HCEC 1CT (cell line): ENCODE measurements around the gene PSMB4.
"Not testable (repeated sequence)": the region's sequence is repeated elsewhere in the genome, so short reads cannot be mapped to it uniquely, and the experiment has no call there.

ENCODE experiments used
- DNase-seq: peaks from one replicate; pipeline ENCODE4 v3.0.0-alpha.2; 2017

Gene PSMB4

DNA sequence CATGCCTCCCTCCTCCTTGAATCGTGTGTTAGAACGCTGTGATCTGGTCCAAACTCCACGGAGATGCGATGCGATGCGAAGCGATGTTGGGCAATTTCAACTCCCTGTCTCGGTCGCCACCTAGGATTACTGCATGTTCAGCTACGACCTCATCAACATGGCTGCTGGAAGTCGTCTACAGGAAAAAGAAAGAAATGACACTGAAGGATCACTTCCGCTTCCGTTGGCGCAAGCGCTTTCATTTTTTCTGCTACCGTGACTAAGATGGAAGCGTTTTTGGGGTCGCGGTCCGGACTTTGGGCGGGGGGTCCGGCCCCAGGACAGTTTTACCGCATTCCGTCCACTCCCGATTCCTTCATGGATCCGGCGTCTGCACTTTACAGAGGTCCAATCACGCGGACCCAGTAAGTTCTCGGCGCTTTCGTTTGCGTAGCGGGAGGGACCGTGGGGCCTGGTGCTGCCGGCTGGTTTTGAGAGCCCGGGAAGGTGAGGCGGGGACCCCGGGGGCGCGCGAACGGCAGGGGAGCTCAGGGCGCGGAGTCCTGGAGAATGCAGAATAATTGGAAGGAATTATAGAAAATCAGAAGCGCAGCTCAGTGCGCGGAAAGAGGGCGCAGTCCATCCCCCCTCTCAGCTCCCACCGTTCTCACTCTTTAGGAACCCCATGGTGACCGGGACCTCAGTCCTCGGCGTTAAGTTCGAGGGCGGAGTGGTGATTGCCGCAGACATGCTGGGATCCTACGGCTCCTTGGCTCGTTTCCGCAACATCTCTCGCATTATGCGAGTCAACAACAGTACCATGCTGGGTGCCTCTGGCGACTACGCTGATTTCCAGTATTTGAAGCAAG is at the start of gene PSMB4:
Gene PSMB4 (plus strand): TSS at position 250 of the 848 bp plus-strand sequence. CDS start 15 bp downstream, at position 265.
- peak; percentile 93 for DNase-seq

DNA sequence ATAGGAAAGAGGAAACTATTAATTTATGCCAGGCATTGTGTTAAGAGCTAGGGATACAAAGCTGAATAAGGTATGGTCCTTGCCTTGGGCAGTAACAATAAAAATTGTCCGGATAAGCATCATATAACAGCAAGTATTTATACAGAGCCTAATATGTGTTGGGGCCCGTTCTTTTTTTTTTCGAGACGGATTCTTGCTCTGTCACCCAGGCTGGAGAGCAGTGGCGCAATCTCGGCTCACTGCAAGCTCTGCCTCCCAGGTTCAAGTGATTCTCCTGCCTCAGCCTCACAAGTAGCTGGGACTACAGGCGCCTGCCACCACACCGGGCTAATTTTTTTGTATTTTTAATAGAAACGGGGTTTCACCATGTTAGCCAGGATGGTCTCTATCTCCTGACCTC is 49.0 kb upstream of the PSMB4 start:
- DNase-seq, result not testable (repeated sequence)

DNA sequence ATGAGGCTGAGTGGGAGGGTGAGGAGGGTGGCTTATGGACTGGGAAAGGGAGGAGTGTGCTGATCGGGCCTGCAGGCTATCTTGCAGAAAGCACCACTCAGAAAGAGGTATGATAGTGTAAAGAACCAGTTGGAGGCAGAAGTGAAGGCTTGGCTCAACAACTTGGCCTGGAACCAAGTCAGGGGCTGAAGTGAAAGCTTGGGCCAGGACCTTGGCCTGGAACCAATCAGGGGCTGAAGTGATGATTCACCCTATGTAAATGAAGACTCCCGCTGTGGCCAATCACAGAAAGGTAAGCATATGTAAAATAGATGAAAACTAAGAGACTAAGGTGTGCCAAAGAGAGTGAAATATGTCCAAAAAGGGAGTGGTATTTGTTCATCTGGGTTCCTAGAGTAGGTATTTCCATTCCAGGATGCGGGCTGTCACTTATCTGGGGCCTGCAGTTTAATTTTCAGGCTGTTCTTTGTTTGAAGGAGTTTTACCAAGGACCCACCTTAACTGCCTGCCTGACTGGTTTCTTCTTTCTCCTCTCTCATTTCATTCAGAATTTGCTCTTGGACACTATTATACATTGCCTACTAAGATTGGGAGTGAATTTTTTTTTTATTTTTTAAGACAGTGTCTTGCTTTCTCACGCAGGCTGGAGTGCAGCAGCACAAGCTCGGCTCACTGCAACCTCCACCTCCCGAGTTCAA is 47.2 kb upstream of the PSMB4 start:
- DNase-seq, result no peak

DNA sequence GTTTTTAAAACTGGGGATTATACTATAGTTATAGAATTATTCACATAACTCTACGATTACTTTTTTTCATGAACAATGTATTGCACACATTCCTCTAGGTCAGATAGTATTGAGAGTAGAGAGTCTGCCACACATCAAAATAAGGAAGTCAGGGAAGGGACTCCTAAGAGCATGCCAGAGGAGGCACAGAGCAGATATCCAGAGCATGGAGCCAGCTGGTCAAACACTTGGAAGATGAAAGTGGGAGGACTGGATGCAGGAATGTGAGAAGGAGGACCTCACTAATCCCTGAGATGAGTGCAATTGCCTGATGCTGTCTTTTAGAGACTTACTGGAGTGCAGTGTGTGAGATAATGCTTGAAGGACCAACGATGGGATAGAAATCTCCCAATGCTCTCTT is 42.7 kb upstream of the PSMB4 start:
- no peak for DNase-seq

DNA sequence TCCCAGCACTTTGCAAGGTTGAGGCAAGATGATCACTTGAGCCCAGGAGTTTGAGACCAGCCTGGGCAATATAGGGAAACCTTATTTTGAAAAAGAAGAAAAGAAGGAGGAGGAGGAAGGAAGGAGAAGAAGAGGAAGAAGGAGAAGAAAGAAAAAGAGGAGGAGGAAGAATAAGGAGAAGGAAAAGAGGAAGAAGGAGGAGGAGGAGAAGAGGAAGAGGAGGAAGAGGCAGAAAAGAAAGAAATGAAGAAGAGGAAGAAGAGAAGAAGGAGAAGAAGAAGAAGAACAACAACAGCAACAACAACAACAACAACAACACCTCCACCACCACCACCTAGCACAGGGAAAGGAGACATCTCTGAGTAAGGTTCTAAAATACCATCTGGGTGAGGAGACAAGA is 37.5 kb upstream of the PSMB4 start:
- DNase-seq, result no peak

DNA sequence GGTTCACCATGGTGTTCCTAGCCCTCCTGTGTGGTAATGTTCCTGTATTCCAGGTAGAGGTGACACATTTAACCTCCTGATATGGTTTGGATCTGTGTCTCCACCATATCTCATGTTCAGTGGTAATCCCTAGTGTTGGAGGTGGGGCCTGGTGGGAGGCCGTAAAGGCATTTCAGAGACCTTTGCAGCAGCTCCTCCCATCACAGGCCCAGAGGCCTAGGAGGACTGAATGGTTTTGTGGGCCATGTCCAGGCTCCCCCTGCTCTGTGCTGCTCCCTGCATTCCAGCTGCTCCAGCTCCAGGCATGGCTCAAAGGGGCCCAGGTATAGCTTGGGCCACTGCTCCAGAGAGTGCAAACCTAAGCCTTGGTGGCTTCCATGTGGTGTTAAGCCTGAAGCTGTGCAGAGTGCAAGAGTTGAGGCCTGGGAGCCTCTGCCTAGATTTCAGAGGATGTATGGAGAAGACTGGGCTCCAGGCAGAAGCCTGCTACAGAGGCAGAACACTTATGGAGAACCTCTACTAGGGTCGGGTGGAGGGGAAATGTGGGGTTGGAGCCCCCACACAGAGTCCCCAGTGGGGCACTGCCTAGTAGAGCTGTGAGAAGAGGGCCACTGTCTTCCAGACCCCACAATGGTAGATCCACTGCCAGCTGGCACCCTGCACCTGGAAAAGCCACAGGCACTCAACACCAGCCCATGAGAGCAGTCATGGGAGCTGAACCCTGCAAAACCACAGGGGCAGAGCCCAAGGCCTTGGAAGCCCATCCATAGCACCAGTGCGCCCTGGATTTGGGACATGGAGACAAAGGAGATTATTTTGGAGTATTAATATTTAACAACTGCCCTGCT is 36.8 kb upstream of the PSMB4 start:
- DNase-seq, result no peak

DNA sequence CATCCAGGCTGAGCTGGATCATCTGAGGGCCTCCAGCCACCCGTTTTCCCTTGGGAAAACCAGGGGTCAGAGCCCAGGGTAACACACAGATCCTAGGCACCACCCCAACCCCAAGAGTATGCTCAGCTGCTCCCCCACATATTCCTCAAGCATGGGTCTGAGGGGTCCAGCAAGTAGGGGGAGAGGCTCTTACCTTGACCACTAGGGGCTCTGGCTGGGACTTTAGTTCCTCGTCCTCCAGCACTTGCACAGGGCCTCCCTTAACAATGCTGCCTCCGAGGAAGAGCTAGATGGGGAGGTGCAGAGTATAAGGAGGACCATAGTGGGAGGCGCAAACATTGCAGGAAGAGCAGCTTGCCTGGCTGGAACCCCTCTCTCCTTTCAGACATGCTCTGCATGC is 34.4 kb upstream of the PSMB4 start:
- no peak for DNase-seq

DNA sequence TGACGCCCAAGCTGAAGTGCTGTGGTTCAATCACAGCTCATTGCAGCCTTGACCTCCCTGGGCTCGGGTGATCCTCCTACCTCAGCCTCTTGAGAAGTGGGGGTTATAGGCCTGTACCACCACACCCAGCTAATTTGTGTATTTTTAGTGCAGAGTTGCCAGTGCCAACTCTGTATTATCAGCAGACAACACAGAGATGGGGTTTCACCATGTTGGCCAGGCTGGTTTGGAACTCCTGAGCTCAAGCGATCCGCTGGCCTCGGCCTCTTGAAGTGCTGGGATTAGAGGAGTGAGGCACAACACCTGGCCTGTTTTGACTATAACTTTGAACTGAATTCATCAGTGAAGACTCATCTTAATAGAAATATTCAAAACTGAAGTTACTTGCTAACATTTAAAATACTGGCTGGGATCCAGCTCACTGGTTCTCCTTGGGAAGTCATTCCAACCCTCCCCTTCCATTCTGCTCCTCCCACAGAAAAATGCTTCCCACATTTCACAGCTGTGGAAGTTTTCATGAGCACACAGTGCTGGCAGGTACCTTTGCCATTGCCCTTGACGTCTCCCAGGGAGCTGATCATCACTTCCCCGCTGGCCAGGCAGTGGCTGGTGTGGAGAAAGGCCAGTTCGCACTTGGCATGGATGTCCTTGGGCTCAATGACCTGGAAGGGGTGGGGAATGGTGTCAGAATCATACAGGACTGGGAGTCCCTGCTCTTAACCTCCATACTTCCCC is 31.5 kb upstream of the PSMB4 start:
- no peak for DNase-seq

DNA sequence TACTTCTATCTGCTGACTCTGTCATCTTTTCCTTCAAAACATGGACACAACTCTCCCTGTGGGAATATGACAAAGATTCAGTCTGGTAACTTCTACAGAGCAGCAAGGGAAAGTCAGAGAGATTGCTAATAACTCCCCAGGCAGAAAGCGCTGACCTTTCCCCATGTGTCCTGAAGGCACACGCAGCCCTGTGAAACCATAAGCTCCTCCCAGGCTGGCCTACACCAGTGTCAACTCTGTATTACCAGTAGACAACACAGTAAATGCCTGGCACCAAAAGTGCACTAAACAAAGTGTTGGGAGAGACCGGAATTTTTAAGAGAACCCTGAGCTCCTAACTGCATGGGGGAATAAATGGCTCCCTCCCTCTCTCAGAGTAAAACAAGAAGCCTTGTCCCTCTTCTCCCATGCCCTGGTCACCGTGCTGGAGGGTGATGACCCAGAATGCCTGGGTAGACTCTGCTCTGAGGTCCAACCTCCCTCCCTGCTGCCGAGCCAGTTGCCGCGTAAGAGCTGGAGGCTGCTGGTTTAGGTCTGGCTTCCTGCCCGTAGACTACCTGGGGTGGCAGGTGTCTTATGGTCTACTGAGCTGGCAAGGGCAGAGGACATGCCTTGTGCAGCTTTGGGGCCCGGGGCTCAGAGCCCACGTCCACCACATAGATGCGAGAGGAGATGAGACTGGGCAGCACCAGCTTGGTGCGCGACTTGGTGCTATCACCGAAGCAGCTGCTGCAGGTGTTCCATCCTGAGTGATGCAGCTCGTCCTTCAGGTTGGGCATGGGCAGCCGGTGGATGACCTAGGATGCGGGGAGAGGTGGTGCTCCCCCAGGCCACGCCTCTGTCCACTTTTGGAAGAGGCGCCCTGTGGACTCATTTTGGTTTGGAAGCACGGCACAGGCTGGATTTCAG is 30.7 kb upstream of the PSMB4 start:
- no peak for DNase-seq

DNA sequence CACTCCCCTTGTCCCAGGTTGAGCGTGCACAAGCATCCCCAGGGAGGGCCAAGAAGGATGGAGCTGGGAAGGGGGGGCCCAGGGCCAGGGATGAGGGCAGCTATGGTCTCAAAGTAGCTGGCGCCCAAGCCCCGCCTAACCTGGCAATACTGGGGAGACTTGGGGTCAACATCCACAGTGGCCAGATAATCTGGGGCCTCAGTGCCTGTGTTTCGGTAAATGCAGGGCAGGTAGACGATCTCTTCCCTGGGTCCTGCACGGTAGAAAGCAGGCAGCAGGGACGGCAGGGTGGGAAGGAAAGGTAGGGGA is 30.1 kb upstream of the PSMB4 start:
- no peak for DNase-seq

DNA sequence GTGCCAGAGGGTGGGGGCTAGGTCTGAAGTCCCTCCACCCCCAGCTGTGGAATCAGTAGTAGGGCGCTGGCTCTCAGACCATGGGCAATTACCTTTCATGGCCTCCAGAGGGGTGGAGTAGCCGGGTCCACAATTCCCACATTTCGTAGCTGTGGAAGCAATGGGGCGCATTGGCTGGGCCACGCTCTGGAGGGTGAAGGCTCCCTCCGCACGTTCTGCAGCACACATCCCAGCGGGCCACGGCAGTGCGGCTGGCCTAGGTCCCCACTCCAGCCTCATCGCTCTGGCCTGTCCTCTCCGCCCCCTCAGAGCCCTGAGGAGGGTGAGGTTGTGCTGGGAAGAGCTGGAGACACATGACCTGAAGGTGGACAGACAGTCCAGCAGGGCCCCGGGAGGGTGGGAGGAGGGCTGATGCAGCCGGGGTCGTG is 29.7 kb upstream of the PSMB4 start:
- DNase-seq, result no peak

DNA sequence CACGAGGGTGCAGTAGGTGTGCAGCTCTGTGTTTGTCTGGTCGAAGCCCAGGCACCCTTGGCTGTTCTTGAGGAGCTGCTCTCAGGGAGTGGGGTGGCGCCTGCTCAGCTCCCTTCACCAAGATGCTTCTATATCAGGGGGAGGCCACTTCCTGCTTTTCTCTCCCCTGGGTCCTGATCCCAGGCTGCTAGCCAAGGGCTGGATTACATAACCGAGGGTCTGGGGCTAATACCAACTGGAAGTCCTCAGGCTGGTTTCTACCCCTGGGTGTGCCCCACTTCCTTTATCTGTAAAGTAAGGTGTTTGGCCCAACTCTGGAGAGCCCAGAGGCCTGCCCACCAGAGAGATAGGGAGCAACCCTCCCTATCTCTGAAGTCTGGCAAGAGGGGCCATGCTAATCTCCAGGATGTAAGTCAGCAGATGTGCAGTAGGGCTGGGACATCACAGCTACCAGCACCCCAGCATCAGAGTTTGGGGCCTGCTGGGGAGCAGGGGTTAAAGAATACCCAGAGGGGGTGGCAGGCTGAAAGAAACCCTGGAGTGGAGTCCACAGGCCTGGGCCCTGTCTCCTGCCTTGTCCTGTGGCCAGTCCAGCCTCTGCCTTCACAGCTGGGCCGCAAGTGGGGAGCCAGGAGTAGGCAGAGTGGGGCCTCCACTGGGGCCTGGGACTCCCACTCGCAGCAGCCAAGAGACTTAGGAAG is 29.0 kb upstream of the PSMB4 start:
- no peak for DNase-seq

DNA sequence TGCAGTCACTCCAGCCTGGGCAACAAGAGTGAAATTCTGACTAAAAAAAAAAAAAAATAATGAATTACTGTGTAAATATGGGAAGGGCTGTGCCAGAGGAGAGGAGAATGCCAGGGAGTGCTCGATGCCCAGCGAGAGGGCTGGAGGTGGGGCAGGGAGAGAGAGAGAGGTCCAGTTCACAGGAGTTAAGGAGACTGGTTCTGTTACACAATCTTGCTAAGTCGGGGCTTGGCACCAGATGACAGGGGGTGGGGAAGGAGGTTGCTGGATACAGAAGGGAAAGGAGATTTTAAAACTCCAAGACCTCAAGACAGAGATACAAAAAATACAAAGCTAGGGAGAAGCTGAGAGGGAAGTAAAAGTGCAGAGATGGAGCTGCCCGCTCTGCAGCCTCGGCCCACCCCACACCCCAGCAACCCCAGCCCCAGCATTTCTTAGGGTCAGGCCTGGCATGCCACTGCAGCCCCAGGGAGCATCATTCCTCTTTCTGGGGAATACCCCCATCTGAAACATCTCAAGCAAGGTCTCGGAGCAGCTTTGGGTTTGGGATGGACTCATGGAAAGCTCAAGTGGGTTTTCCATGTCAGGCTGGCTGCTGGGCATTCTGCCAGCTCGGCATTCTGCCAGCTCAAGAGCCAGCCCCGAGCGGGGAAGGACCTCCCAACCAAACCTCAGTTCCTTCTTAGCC is 27.9 kb upstream of the PSMB4 start:
- DNase-seq, result peak; percentile 20

DNA sequence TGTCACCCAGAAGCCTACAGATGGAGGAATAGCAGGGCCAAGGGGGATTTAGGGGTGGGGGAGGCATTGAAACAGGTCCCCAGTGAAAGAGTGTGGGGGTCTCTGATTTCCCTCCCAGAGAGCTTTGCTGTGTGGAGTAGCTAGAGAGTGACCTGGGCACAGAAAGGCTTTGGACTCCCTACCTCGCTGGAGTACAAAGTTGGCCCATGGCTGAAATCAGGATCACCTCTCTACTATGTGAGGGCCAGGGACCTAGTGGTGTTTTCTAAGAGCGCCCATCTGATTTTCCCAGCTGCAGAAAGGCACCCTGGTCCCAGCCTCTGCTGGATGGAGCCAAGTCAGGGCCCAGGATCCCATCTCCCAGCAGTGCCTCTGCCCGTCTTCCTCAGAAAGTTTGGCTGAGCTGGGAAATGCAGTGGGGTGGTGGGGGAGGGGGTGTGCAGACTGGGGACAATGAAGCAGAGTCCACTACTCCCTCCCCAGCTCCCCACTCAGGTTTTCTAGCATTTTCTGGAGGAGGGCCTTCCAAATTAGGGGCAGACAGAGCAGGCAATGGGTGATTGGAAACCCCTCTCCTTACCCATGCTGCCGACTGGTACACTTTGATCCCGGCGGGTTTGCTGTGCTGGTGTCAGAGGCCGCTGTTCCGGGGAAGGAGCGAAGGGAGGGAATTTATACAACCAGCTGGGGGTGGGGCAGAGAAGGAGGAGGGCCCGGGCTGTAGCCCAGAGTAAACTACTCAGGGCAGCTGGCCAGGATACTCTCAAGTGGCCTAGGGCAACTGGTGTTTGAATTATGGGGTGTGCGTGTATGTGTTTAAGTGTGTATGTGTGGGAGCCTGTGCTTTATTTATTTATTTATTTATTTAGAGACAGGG is 27.1 kb upstream of the PSMB4 start, which contains the start of gene SELENBP1:
Gene SELENBP1 (minus strand): TSS at position 648 of the 877 bp plus-strand sequence. CDS start 64 bp downstream, at position 584.
- peak; percentile 72 for DNase-seq

DNA sequence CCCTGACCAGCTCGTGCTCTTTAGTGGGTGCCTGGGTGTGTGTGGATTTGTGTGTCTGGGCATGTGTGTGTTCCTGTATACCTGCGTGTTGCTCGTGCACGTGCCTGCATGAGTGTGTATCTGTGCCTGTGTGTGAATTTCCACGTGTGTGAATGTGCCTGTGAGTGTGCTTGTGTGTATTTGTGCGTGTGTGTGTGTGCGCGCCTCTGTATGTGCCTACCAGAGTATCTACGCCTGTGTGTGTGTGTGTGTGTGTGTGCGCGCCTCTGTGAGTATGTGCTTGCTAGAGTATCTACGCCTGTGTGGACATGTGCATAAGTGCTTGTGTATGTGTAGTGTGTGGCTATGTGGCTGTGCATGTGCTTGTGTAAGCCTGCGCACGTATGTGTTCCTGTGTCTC is 26.2 kb upstream of the PSMB4 start:
- DNase-seq, result no peak

DNA sequence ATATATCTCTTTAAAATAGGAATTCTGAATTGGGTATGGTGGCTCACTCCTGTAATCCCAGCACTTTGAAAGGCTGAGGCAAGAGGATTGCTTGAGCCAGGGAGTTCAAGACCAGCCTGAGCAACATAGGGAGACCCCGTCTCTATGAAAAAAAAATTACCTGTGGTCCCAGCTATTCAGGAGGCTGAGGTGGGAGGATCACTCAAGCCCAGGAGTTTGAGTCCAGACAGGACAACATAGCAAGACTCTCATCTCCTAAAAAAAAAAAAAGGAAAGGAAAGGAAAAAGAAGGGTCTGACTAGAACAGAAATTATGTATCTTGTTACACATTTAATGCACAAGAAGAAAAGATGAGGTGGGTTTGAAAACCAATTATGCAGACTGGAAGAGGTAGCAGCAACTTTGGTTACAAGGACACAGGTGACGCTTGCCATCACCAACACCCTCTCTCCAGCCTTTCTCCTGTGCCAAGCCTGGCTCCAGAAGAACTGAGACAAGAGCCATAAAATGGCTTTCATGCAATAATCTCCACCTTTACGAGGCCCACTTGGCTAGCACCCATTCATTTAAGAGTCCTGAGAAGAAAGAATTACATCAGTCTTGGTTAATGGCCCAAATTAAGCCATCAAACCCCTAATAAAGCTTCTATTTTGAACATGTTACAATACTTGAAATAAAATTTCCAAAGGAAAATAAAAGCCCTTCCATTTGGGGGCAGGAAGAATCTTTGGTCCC is 22.1 kb upstream of the PSMB4 start:
- no peak for DNase-seq

DNA sequence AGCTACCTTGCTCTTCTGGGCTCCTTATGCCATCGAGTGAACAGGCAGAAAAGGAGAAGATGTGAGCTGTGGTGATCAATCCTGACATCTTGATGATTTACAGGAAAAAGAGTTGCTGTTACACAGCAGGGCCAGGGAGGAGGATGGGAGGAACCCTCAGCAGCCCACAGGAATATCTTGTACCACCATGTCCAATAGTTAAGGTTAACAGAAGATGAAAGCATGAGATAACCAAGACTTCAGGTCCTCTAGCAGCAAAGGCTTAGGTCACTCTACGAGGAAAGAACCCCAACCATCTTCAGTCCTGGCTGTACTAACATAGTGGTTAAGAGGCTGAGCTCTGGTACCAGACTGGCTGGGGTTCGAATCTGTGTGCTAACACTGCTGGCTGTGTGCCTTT is 14.8 kb upstream of the PSMB4 start:
- no peak for DNase-seq

DNA sequence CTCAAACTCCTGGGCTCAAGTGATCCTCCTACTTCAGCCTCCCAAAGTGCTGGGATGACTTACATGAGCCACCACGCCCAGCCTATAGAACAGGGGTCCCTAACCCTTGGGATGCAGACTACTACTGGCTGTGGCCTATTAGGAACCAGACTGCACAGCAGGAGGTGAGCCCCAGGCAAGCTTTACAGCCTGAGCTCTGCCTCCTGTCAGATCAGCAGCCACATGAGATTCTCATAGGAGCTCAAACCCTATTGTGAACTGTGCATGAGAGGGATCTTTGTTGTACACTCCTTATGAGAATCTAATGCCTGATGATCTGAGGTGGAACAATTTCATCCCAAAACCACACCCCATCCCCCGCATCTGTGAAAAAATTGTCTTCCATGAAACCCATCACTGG is 13.4 kb upstream of the PSMB4 start:
- DNase-seq, result no peak
